GM12873 (cell line): Measurements from ENCODE around the gene NGFR.

Experiments
- CTCF ChIP-seq: IDR thresholded peaks from 2 replicates; pipeline ENCODE4 v1.5.1; 2012; ENCODE audit warnings: low read depth, mild to moderate bottlenecking, moderate library complexity, low read length, control low read depth; ENCODE audit not compliant: insufficient read depth; ENCODE audit errors: missing control alignments

NGFR gene

GRCh38 chr17:49521088-49521450 lies 26.0 kb downstream of the NGFR start:
- TF ChIP-seq CTCF = no peak

- no peak for TF ChIP-seq CTCF
Measured at GRCh38 chr17:49521471-49522356, 26.6 kb downstream of the NGFR start.

- no peak for TF ChIP-seq CTCF
Measured at GRCh38 chr17:49522357-49522890, 27.3 kb downstream of the NGFR start.

GRCh38 chr17:49523196-49523595 lies 28.1 kb downstream of the NGFR start:
- no peak for TF ChIP-seq CTCF

- no peak for TF ChIP-seq CTCF
Measured at GRCh38 chr17:49523706-49524472, 28.8 kb downstream of the NGFR start.

GRCh38 chr17:49524473-49525359 lies 29.6 kb downstream of the NGFR start:
- no peak for TF ChIP-seq CTCF
